ENCODE data around the gene ARMC3.
A peak's percentile ranks its signal among the peaks of the same experiment; 100 is the strongest.

Gene ARMC3

DNA sequence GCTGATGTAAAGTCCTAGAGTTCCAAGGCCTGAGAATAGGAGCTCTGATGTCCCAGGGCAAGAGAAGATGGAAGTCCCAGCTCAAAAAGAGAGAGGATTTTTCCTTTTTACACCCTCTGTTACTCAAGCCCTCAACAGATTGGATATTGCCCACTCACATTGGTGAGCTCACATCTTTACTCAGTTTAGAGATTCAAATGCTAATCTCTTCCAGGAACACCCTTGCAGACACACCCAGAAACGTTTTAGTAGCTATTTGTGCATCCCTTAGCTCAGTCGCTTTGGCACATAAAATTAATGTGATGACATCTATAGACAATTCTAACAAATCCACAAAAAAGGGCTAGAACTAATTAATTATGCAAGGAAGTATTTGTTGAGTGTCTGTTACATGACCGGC, 27.1 kb downstream of the ARMC3 start:
- Mint-ChIP-seq H3K4me3 (no peak overlapping the region), H3K4me1 (no peaks in the 10 kb centered on the region), H3K27ac (no peak overlapping the region), H3K27me3 (peaks cover 3% of the 10 kb centered on the region), H3K9me3 (peaks cover 8% of the 10 kb centered on the region), H3K36me3 (peaks cover 3% of the 10 kb centered on the region)
- DNase-seq (ENCODE audit: low spot score in 2 of 2) (no peak), ATAC-seq (ENCODE audit: low read depth) (no peak)

- Mint-ChIP-seq H3K4me1 (no peaks in the 10 kb centered on the region), H3K27ac (no peak overlapping the region), H3K27me3 (peaks cover 3% of the 10 kb centered on the region), H3K36me3 (no peaks in the 10 kb centered on the region), H3K9me3 (peaks cover 3% of the 10 kb centered on the region), H3K4me3 (no peak overlapping the region)
- ATAC-seq (ENCODE audit: low read depth) (no peak), DNase-seq (ENCODE audit: low spot score in 2 of 2) (no peak)
Measured at GRCh38 chr10:22958338-22958737, 30.5 kb downstream of the ARMC3 start.

DNA sequence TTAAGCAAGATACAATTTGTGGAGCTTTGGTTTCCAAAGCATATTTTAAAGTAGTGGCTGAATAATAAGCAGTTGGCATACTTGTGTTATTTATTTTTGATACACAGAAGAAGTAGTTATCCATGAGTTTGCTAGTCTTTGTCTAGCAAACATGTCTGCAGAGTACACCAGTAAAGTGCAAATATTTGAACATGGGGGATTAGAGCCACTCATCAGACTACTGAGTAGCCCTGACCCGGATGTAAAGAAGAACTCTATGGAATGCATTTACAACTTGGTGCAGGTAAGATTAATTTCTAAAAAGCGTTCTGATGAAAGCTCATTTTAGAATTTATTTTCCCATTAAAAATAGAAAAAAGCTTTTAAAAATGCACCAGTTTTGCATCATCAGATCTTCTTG, 31.4 kb downstream of the ARMC3 start:
- H3K4me1 Mint-ChIP-seq = no peaks in the 10 kb centered on the region
- peaks cover 2% of the 10 kb centered on the region for H3K9me3 Mint-ChIP-seq
- H3K36me3 Mint-ChIP-seq = no peaks in the 10 kb centered on the region
- H3K27me3 Mint-ChIP-seq = peaks cover 3% of the 10 kb centered on the region
- no peak overlapping the region for H3K4me3 Mint-ChIP-seq
- ATAC-seq (ENCODE audit: low read depth) (no peak), DNase-seq (ENCODE audit: low spot score in 2 of 2) (no peak)
- no peak overlapping the region for H3K27ac Mint-ChIP-seq

DNA sequence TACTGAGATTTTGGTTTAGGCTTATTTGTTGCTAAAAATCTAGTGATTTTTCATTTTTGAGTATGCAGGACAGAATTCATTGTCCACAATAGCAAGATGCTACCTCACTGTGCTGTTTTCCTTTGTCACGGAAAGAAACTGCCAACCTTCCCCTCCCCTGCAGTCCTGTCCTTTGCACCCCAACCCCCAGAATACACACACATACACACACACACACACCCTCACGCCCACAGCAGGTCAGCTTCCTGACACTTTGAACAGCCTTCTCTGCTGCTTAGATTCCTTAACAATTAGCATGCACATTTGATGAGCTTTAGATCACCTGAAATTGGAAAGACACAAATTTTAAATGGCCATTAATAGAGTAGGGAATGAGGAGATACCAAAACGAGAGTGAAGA, 32.1 kb downstream of the ARMC3 start:
- no peaks in the 10 kb centered on the region for H3K4me1 Mint-ChIP-seq
- H3K36me3 Mint-ChIP-seq = no peaks in the 10 kb centered on the region
- peaks cover 2% of the 10 kb centered on the region for H3K9me3 Mint-ChIP-seq
- no peak overlapping the region for H3K4me3 Mint-ChIP-seq
- no peak for DNase-seq (ENCODE audit: low spot score in 2 of 2)
- no peak for ATAC-seq (ENCODE audit: low read depth)
- H3K27ac Mint-ChIP-seq = no peak overlapping the region
- H3K27me3 Mint-ChIP-seq = peaks cover 3% of the 10 kb centered on the region

- Mint-ChIP-seq H3K36me3 (peaks cover 2% of the 10 kb centered on the region), H3K27me3 (peaks cover 2% of the 10 kb centered on the region), H3K4me1 (peaks cover 3% of the 10 kb centered on the region), H3K9me3 (peaks cover 6% of the 10 kb centered on the region), H3K27ac (no peak overlapping the region), H3K4me3 (no peak overlapping the region)
- ATAC-seq (ENCODE audit: low read depth) = peak; percentile 67
- no peak for DNase-seq (ENCODE audit: low spot score in 2 of 2)
Measured at GRCh38 chr10:22962817-22963216, 35.0 kb downstream of the ARMC3 start.

GRCh38 chr10:22969704-22970103, 41.9 kb downstream of the ARMC3 start:
- ATAC-seq (ENCODE audit: low read depth) = no peak
- Mint-ChIP-seq H3K9me3 (peaks cover 3% of the 10 kb centered on the region), H3K4me3 (no peak overlapping the region)

GRCh38 chr10:22976534-22976933, 48.7 kb downstream of the ARMC3 start:
- Mint-ChIP-seq H3K36me3 (no peaks in the 10 kb centered on the region), H3K27me3 (no peaks in the 10 kb centered on the region), H3K27ac (no peak overlapping the region), H3K9me3 (no peaks in the 10 kb centered on the region), H3K4me1 (no peaks in the 10 kb centered on the region), H3K4me3 (no peak overlapping the region)
- ATAC-seq (ENCODE audit: low read depth) = no peak
- DNase-seq (ENCODE audit: low spot score in 2 of 2) = no peak

More at GRCh38 chr10:22969704-22970103, 41.9 kb downstream of the ARMC3 start:
- no peak for DNase-seq (ENCODE audit: low spot score in 2 of 2)
- H3K4me1 Mint-ChIP-seq = peaks cover 3% of the 10 kb centered on the region
- H3K36me3 Mint-ChIP-seq = peaks cover 2% of the 10 kb centered on the region
- H3K27ac Mint-ChIP-seq = no peak overlapping the region
- H3K27me3 Mint-ChIP-seq = peaks cover 3% of the 10 kb centered on the region

DNA sequence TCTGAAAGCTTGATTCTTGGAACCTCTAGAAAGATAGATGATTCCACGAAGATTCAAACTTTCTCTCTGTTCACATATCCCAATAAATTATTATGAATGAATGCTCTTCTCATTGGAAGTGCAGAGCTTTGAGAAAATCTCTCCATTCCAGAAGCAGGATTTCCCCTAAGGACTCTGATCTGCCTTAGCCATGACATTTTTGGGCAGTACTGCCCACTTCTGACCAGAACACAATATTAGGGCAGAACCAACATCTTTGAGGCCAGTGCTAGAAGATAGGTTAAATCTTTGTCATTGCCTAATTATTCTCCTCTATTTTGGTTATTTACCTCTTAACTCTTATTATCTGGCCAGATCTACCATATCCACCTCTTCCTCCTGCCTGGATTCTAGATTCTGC, 49.9 kb downstream of the ARMC3 start:
- ATAC-seq (ENCODE audit: low read depth) (no peak), DNase-seq (ENCODE audit: low spot score in 2 of 2) (no peak)
- H3K4me1 Mint-ChIP-seq = no peaks in the 10 kb centered on the region
- no peaks in the 10 kb centered on the region for H3K9me3 Mint-ChIP-seq
- no peak overlapping the region for H3K4me3 Mint-ChIP-seq
- H3K36me3 Mint-ChIP-seq = no peaks in the 10 kb centered on the region
- no peaks in the 10 kb centered on the region for H3K27me3 Mint-ChIP-seq
- no peak overlapping the region for H3K27ac Mint-ChIP-seq

DNA sequence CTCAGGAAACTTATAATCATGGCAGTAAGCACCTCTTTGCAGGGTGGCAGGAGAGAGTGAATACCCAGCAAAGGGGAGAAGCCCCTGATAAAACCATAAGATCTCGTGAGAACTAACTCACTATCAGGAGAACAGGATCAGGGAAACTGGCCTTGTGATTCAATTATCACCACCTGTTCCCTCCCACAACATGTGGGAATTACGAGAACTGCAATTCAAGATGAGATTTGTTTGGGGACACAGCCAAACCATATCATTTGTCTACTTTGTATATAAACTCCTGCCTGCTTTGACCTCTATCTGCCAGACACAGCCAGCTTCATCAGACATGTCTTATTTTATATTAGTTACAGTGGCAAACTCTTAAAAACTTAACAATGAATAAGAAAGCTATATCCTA, 50.4 kb downstream of the ARMC3 start:
- Mint-ChIP-seq H3K9me3 (no peaks in the 10 kb centered on the region), H3K27ac (no peak overlapping the region), H3K4me3 (no peak overlapping the region), H3K27me3 (no peaks in the 10 kb centered on the region), H3K4me1 (no peaks in the 10 kb centered on the region), H3K36me3 (no peaks in the 10 kb centered on the region)
- DNase-seq (ENCODE audit: low spot score in 2 of 2) (no peak), ATAC-seq (ENCODE audit: low read depth) (no peak)

GRCh38 chr10:22978918-22979317, 51.1 kb downstream of the ARMC3 start:
- H3K9me3 Mint-ChIP-seq = no peaks in the 10 kb centered on the region
- no peak overlapping the region for H3K4me3 Mint-ChIP-seq
- no peaks in the 10 kb centered on the region for H3K27me3 Mint-ChIP-seq
- no peak overlapping the region for H3K27ac Mint-ChIP-seq
- no peaks in the 10 kb centered on the region for H3K36me3 Mint-ChIP-seq
- ATAC-seq (ENCODE audit: low read depth) (no peak), DNase-seq (ENCODE audit: low spot score in 2 of 2) (no peak)
- H3K4me1 Mint-ChIP-seq = no peaks in the 10 kb centered on the region

- DNase-seq (ENCODE audit: low spot score in 2 of 2) (no peak), ATAC-seq (ENCODE audit: low read depth) (no peak)
- peaks cover 1% of the 10 kb centered on the region for H3K27me3 Mint-ChIP-seq
- H3K4me1 Mint-ChIP-seq = peaks cover 2% of the 10 kb centered on the region
- H3K4me3 Mint-ChIP-seq = no peak overlapping the region
- H3K36me3 Mint-ChIP-seq = no peaks in the 10 kb centered on the region
- no peak overlapping the region for H3K27ac Mint-ChIP-seq
- no peaks in the 10 kb centered on the region for H3K9me3 Mint-ChIP-seq
Measured at GRCh38 chr10:22980822-22981221, 53.0 kb downstream of the ARMC3 start.

GRCh38 chr10:22984066-22984465, 56.2 kb downstream of the ARMC3 start:
- Mint-ChIP-seq H3K9me3 (no peaks in the 10 kb centered on the region), H3K4me1 (peaks cover 6% of the 10 kb centered on the region), H3K36me3 (no peaks in the 10 kb centered on the region), H3K27ac (no peak overlapping the region), H3K27me3 (peaks cover 1% of the 10 kb centered on the region), H3K4me3 (no peak overlapping the region)
- no peak for ATAC-seq (ENCODE audit: low read depth)
- DNase-seq (ENCODE audit: low spot score in 2 of 2) = no peak

- H3K9me3 Mint-ChIP-seq = no peaks in the 10 kb centered on the region
- no peak overlapping the region for H3K4me3 Mint-ChIP-seq
- H3K4me1 Mint-ChIP-seq = peaks cover 6% of the 10 kb centered on the region
- DNase-seq (ENCODE audit: low spot score in 2 of 2) = peak in 1 of 2 donors; percentile 12
- ATAC-seq (ENCODE audit: low read depth) = peak; percentile 66
- no peaks in the 10 kb centered on the region for H3K36me3 Mint-ChIP-seq
- H3K27ac Mint-ChIP-seq = no peak overlapping the region
- peaks cover 4% of the 10 kb centered on the region for H3K27me3 Mint-ChIP-seq
Measured at GRCh38 chr10:22986771-22987542, 59.1 kb downstream of the ARMC3 start.

- Mint-ChIP-seq H3K4me3 (no peak overlapping the region), H3K27ac (no peak overlapping the region)
- ATAC-seq (ENCODE audit: low read depth) = peak; percentile 87
Measured at GRCh38 chr10:22988581-22989360, 60.9 kb downstream of the ARMC3 start.

More at GRCh38 chr10:22988581-22989360, 60.9 kb downstream of the ARMC3 start:
- Mint-ChIP-seq H3K4me1 (peaks cover 6% of the 10 kb centered on the region), H3K9me3 (no peaks in the 10 kb centered on the region), H3K27me3 (peaks cover 6% of the 10 kb centered on the region), H3K36me3 (no peaks in the 10 kb centered on the region)
- peak; percentile 77 to 81 for DNase-seq (ENCODE audit: low spot score in 2 of 2)
